NCI-H128 (cell line): ENCODE results near the gene NUP188.
"Not testable (repeated sequence)": the region's sequence is repeated elsewhere in the genome, so short reads cannot be mapped to it uniquely, and the experiment has no call there.

Experiments
- DNase-seq: peaks from one replicate; lab custom pipeline; 2025; ENCODE audit not compliant: unreplicated experiment; lab: John Stamatoyannopoulos, UW

Gene NUP188

DNA sequence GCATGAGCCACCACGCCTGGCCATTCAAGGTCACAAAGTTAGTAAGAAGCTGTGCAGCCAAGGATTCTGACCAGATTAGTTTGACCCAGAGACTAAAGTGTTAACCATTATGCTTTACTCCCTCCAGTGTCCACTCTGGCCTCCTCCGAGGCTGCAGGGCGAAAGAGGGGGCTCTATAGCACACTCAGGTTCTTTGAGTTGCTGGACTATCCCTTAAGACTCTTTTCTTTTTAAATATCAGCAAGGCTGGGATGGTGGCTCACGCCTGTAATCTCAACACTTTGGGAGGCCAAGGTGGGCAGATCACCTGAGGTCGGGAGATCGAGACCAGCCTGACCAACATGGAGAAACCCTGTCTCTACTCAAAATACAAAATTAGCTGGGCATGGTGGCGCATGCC lies 2.5 kb upstream of the NUP188 start:
- not testable (repeated sequence) for DNase-seq

DNA sequence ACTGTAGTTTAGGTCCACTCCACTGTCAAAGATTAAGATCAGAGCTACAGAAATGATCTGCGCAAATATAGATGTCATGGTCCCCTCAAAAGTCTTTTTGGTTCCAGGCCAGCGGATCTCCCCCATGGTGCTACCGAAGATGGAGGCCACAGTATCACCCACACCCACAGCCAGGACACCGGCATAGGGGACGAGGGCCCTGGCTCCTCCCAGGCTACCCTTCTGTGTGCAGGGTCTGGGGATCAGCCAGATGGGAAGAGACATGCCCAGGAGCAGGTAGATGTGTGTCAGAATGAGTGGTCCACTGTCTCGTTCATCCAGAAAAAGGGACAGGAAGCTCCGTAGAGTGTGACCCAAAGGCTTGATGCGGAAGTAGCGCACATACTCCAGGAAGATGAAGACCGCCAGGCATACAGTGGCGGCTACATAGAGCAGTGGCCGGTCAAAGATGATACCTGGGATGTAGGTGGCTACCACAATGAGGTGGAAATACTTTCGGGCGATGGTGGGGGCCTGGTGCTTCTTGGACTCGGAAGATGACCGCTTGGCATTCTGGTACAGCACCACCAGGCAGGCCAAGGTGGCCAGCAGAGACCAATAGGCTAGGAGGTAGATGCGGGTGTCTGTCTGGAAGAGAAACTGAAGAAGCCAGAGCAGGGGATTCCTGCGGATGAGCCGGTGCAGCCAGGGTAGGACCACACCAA lies 1.5 kb upstream of the NUP188 start:
- DNase-seq = no peak

GRCh38 chr9:128946571-128947276 lies 775 bp upstream of the NUP188 start:
- no peak for DNase-seq

GRCh38 chr9:128947277-128947526 lies 297 bp upstream of the NUP188 start:
- no peak for DNase-seq

- not testable (repeated sequence) for DNase-seq
These were observed 13.9 kb downstream of the NUP188 start for GRCh38 chr9:128961403-128961802.

GRCh38 chr9:128969491-128969890 lies 22.0 kb downstream of the NUP188 start:
- DNase-seq = no peak

GRCh38 chr9:128972956-128973355 lies 25.5 kb downstream of the NUP188 start:
- no peak for DNase-seq

DNA sequence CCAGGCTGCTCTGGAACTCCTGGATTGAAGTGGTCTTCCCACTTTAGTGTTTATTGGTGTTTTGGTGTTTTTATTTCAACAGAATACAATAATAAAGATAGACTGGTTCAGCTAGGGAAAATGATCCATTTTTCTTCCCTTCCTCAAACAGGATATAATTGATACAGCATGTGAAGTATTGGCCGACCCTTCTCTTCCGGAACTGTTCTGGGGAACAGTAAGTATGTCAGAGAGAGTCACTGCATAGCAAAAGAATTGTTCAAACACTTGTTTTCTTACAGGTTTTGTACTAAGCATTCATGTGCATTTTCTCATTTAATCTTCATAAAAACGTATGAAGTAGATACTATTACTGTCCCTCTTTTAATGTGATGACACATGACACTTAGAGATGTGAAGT lies 31.6 kb downstream of the NUP188 start:
- no peak for DNase-seq

GRCh38 chr9:128983536-128983935 lies 36.0 kb downstream of the NUP188 start:
- no peak for DNase-seq

DNA sequence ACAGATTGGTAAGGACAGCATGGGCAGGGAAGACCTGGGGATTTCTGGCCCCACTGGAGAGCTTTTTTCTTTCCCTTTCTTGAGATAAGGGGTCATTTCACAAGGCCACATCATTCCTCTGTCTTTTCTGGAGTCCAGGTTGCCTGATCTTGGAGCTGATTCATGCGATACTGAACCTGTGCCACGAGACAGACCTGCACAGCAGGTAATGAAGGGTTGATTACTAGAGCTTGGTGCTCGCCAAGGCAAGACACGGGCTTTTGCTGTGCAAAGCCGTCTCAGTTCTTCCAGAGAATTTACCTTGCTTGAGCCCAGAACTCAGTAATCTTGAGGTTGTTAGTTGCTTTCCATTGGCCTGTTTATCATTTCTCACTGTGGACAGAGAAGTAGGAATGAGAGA lies 39.2 kb downstream of the NUP188 start:
- no peak for DNase-seq

DNA sequence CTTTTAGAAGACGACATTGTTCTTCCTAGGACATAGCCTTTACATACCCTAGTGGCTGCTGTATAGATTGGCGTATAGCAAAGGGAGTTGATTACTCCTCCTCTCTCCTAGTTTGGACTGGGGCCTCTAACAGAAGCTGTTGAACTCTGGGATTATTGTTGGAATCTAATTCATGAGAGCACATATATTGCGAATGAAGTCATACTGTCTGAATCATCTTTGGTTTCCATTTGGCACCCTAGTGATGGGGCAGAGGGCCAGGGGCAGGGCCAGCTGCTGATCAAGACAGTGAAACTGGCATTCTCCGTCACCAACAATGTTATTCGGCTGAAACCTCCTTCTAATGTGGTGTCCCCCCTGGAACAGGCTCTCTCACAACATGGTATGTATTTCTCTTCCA lies 40.3 kb downstream of the NUP188 start:
- no peak for DNase-seq

DNA sequence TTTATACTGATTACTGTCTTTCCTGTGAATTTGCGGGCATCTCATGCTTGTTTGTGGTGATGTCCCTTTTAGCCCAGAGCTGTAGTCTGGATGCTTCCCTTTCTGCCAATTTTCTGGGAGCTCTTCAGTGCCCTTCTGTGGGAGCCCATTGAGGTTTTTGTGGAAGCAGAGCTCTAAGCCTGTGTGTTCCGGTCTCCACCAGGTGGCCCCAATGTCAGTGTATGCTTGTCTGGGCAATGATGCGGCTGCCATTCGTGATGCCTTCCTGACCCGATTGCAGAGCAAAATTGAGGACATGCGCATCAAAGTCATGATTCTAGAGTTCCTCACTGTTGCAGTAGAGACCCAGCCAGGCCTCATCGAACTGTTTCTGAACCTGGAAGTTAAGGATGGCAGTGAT lies 45.5 kb downstream of the NUP188 start:
- no peak for DNase-seq

GRCh38 chr9:128995791-128996190 lies 48.3 kb downstream of the NUP188 start:
- DNase-seq = no peak

GRCh38 chr9:128998462-128998861 lies 51.0 kb downstream of the NUP188 start:
- DNase-seq = no peak

GRCh38 chr9:128999581-129000206 lies 52.2 kb downstream of the NUP188 start:
- no peak for DNase-seq

DNA sequence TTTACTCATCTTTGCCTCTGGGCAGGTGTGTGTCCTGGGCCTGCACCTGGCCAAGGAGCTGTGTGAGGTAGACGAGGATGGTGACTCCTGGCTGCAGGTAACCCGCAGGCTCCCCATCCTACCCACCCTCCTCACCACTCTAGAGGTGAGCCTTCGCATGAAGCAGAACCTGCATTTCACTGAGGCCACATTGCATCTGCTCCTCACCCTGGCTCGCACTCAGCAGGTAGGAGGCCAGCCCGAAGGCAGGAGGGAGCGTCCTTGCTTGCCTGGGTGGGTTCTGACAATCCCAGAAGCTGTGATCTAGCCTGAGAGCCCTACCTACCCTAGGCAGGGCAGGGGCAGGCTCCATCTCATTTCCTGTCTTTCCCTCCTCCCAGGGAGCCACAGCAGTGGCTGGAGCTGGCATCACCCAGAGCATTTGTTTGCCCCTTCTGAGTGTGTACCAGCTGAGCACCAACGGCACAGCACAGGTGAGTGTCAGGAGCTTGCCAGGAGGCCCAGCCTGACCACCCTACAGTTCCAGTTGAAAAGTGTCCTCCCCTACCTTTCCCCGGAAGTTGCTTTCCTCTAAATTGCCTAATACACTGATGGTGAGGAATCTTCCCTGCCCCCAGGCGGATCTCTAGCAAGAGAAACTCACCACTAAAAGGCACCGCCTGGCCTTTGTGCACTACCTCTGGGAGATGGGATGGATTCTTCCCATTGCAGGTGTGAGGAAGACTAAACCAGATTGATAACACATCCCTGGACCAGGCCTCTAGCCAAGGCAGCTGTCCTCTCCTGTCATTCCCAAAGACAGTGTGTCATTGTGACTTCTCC lies 54.2 kb downstream of the NUP188 start:
- DNase-seq = no peak

DNA sequence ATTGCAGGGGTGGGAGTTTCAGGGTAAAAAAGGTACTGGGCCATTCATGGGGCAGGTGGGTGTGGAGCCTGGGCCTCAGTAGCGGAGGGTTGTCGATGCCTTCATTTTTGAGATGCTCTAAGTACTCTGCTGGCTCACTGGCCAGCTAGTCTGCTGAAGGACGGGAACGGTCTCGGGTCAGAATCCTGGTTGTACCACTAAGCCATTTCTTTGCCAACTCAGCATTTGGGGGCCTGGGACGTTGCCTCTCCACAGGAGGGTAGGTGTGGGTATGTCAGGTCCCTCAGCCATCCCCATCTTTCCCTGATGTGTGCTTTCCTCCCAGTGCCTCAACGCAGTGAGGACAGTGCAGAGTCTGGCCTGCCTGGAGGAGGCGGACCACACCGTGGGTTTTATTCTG lies 55.5 kb downstream of the NUP188 start:
- DNase-seq = no peak

DNA sequence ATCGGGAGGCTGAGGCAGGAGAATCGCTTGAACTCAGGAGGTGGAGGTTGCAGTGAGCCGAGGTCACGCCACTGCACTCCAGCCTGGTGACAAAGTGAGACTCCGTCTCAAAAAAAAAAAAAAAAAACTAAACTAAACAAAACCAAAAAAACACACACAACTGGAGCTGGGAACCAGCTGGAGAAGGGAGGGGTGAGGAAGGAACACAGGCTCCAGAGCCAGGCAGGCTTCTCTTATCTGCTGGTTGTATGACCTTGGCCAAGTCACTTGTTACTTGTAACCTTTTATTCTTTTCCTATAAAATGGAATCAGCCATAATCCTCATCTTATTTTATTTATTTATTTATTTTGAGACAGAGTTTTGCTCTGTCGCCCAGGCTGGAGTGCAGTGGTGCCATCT lies 56.7 kb downstream of the NUP188 start:
- not testable (repeated sequence) for DNase-seq

- DNase-seq = no peak
These were observed 58.0 kb downstream of the NUP188 start for GRCh38 chr9:129005336-129005997.

GRCh38 chr9:129006328-129007034 lies 59.0 kb downstream of the NUP188 start:
- peak; percentile 15 for DNase-seq
